GM19025 (cell line): Measurements from ENCODE around the gene IRF1.

Source experiments
- ATAC-seq: cut with Tn5 transposase; IDR thresholded peaks from one replicate; pipeline ENCODE4 v1.9.1; 2021; ENCODE audit warnings: mild to moderate bottlenecking, low read depth, moderate library complexity; ENCODE audit not compliant: unreplicated experiment

IRF1 gene

DNA sequence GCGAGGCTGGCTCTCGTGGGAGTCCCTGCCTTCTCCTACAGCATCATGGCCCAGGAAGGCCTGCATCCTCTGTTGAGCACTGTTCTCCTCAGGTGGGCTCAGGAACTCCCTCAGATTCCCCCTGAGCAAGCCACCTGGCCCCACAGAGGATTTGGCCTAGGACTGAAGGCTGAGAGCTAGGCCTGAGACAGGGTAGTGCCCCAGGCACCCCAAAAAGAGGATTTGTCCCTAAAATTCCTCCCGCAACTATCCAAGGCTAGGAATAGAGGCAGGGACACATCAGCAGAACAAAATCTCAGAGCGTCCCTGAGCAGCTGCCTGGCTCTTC is 11.0 kb upstream of the IRF1 start:
- ATAC-seq, result no peak

- ATAC-seq, result no peak
These were observed 10.5 kb upstream of the IRF1 start for GRCh38 chr5:132500931-132501628.

GRCh38 chr5:132500244-132500930 is 9.8 kb upstream of the IRF1 start:
- no peak for ATAC-seq

- ATAC-seq, result no peak
These were observed 9.1 kb upstream of the IRF1 start for GRCh38 chr5:132499440-132500243.

- no peak for ATAC-seq
These were observed 8.2 kb upstream of the IRF1 start for GRCh38 chr5:132498686-132499271.

DNA sequence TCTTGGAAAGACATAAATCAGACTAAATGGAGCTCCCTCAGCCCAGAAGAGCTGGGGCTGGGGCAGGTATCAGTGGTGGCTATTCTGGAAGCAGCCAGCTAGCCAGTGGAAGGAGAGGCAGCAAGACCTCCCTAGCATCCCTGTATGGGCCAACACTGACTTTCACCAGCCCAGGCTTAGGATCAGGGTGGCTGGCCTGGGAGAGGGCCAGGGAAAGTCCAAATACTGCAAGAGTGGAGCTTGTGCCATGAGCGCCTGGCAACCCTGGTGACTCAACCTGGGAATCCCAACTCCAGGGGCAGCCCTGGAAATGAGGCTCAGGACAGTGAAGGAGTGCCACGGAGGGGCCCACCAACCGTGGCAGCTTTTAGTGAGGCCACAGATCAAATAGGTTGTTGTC is 7.6 kb upstream of the IRF1 start:
- ATAC-seq, result no peak

GRCh38 chr5:132497488-132497997 is 7.0 kb upstream of the IRF1 start:
- no peak for ATAC-seq

DNA sequence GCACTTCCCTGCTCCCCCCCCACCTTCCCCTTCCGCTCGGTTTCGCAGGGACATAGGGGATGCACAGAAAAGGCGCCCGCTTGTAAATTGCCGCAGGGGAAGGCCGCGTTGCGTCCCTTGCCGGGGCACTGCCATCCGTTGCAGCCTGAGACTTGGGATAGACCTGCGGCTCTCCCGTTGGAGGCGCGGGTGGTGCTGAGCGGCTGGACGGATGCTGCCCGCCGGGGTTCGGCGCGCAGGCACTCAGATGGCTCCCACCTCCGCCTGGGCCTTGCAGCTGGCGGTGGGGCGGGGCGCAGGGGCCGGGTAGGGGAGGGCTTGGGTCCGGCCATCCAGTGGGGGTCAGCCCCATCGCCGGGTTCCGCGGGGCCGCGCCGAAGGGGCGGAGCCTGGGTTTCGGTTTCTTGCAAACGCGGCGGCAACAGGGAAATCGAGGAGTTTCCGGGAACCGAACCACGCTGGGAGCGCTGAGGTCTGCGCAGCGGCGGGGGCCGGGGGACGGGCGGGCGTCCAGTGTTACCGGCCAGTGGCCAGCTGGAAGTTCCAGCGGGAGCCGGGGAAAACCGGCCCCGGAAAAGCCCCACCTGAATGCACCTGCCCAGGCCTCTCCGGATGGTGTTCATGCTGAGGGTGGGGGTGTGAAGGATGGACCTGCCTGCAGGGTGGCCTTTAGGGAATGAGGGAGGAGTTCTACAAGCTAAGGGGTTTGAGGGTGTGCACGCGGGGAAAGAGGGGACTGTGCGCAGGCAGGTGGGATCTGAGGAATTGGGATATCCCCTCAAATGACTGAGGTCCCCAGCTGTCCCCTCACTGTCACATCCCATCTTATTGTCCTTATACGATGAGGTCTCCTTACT is 6.3 kb upstream of the IRF1 start:
- ATAC-seq, result peak; percentile 41

GRCh38 chr5:132496191-132496630 is 5.6 kb upstream of the IRF1 start:
- ATAC-seq, result peak; percentile 38

DNA sequence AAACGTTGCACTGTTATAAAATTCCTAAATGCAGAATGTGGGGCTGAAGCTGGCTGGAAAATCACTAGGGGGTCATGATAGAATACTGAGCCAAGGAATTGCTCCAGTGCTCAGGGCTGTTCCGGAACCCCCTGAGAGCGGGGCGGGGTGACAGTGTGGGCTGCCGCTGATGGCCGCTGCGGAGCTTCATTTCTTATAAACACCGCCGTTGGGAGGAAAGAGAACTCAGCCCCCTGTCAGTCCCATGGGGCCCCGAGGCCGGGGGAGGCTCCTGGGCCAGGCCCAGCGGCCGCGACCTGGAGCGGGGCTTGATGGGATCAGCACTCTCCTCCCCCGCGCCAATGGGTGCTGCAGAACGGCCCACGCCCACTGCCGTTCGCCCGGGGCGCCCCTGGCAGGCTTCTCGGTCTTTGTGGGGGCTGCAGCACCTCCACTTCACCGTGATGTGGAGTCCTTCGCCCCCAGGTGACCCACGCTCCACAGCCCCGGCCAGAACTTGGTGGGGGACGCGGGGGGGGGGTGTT is 5.2 kb upstream of the IRF1 start:
- ATAC-seq, result peak; percentile 31

DNA sequence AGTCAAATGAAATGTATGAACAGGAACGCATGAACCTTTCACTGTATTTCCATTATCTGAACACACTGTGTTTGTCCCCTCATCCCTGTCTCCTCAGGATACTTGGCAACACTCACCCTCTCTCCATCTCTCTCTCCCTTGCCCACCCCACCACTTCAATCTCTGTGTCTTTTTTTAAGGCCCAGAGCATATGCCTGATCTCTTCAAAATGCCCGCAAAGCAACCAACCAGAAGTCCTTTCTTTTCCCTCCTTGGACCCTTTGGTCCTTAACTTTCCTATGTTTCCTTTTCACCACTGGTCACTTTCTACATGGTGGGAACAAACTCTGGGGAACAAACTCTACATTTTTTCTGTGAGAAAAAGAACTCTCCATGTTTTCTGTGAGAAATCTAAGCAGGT is 3.2 kb upstream of the IRF1 start:
- ATAC-seq, result no peak

DNA sequence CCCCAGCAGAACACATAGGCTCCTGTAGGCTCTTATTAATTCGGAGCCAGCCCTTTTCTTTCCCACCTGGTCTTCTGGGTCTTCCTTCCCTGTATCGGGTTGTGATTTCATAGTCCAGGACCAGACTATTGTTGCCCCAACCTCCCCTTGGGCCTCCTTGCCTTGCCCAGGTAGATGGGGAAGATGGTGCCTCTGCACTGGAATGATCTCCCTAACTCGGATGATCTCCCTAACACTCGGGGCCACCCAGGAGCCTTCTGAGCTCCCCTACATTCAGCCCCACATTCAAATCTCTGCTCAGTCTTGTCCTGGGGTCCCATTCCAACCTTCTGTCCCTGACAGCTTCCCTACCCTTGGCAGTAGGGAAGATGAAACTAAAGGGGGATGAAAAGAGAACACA is 2.7 kb upstream of the IRF1 start:
- ATAC-seq, result no peak

DNA sequence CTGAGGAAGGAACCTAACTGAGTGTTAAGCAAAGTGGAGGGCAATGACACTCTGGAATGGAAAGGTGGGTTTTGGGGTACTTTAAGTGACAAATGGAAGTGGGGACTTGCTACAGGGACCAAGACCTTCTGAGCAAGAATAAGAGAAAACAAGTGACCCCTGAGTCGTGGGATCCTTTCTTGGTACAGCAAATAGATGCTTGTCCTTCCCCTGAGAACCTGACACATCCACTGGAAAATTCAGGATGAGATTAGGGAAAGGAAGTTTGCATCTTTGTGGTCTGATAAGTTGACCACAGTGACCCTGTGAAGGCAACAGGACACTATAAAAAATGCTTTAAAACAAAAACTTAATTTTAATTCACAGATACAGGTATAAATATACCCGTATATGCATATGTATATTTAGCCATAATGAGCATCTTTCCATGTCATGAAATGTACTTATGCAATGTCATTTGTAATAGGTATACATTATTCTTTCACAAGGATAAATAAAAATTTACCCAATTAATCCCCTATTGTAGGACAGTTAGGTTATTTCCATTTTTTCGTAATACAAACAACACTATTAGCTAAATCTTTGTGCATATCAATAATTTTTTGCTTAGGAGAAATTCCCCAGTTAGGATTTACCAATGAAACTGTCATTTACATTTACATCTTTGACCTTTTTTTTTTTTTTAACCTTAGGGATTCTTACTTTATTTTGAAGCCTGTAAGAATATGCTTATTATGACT is 2.0 kb upstream of the IRF1 start:
- ATAC-seq, result no peak

DNA sequence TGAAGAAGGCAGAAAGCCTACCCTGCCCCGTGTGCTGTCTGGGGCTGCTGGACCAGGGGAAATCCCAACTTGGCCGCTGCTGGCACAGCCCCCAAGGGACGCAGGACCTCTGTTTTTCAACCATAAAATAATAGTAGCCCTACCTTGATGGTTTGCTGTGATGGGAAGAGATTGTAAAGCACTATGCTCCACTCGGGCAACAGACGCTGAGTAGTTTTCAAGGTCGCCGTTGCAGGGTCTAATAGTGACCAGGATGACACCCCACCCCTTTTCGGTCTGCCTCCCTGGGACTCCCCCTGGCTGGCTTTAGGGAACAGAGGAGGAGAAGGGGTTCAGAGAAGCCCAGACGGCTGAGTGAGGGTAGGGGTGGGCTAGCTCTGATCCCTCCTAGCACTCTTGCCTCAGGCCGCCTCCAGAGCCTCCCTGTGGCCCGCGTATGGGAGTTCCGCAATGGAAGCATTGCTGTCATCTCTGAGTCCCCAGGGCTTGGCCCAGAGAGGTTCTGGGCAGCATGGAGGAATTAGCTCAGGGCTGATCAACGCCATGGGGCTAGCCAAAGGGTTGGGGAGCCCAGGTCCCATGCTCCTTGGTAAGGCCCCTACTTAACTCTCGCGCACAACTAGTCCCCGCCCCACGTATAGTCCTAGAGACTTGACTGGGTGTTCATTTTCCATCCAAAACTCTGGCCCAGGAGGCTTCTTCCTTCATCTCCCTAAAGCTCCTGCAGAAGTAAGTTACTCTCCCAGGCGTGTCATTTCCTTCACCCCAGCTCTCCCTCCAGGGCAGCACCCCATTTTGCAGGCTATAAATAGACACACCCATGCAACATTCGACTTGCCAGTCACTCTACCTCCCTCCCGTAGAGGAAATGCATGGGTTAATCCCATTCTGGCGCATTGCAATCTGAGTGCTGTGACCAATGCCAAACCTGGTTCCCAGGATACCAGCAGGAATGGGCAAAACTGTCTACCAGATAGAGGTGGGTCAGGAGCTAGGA is 1.1 kb upstream of the IRF1 start:
- peak; percentile 19 for ATAC-seq

GRCh38 chr5:132489871-132490483 is 596 bp downstream of the IRF1 start:
- peak; percentile 23 for ATAC-seq

DNA sequence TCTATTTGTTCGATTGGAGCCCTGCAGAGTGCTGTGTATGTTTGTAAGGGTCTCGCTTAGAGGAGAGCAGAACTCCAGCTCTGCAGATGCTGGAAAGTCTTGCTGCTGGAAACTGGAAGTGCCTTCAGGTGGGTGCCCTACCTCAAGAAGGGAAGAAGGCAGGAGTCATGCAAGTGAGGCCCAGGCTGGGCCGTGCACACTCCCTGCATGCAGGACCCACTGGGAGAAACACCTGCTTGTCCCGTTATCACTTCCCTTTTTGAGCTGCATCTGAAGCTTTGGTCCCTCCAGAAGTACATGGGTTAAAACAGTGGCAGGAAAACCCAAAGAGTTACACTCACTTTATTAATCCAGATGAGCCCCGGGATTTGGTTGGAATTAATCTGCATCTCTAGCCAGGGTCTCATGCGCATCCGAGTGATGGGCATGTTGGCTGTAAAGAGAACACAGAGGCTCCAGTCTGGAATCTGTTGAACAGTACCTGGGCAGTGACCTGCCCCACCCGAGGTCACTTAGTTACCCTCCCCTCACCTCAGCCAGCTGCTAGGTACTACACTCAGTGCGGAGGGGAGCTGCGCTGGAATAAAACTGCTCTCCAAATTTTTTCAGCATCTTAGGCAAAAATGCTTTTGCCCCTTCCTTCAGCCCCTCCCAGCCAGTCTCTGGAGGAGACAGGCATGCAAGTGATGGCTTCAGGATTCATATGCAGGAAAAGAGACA is 1.4 kb downstream of the IRF1 start:
- no peak for ATAC-seq

DNA sequence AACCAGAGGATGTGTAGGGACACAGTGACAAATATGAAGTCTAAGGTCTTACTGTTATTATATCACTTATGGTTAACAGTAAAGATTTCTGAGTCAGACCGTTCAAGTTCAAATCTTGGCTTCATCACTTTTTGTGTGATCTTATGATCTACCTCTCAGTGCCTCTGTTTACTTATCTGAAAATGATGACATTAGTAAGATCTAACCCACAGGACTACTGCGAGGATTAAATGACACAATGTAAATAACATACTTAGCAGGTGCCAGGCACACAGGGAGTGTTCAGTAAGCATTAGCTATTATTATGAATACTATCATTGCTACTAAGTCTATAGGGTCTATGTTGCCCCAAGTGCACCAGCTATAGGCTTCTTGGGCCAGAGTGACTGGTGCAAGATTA is 2.0 kb downstream of the IRF1 start:
- no peak for ATAC-seq
